ENCODE results near the gene UBE2J2. TPM values are rescaled to one million over a fixed set of nuclear protein-coding genes. Genes with fewer than 3 reads are reported as not detected.

Gene UBE2J2
- total and polyA plus RNA-seq, 2 of the 13 experiments (the other 11 are each of a cell fraction or from before 2014, with no cell fraction given) = 25.4 to 29.4 TPM

DNA sequence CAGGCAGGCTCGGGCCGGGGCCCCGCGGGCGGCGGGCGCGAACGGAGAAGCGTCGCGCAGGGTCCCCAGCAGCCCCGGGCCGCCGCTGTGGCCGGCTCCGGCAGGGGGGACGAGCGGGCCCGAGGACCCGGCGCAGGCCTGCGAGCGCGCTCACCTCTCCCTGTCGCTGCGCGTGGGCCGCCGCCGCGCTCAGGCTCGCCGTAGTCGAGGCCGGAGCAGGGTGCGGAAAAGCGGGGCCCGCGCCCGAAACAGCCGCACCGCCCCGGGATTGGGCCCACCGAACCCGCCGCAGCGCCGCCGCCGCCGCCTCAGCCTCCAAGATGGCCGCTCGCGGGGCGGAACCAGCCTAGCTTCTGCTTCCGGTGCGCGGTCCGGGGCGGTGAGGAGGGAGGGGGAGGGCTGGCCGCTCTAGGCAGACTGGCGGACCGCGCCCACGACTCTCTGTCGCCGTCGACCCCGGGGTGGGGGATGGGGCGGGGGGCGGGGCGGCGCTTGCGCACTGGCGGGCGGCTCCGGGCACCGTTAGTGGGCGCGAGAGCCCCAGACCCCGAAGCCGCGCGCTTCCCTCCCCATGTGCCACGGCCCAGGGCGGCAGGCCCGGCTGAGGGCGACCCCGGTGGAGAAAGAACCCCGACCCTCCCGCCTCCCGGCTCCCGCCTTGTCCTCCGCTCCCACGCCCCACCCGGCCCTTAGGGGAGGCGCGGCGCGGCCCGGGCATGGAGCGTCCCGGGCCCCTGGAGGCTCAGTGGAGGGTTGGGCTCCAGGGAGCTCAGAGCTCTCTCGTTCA is at the start of gene UBE2J2 (continued):
- TF ChIP-seq HMGXB4 (CRISPR knock-in tag; IDR thresholded peaks at IDR 0.05; ENCODE audit: borderline replicate concordance in 1 of 2, low read depth in 1 of 2) (peak; percentile 66 to 73; a peak in 3 of 4 replicates), ZNF773 (CRISPR knock-in tag; IDR thresholded peaks at IDR 0.05; ENCODE audit: borderline replicate concordance) (no peak), NR2F2 (IDR thresholded peaks at IDR 0.05; ENCODE audit: borderline replicate concordance, low read depth) (no peak), GPBP1L1 (CRISPR knock-in tag; IDR thresholded peaks at IDR 0.05) (no peak), FOXO1 (CRISPR knock-in tag; IDR thresholded peaks at IDR 0.05) (no peak), ZFP90 (CRISPR knock-in tag; IDR thresholded peaks at IDR 0.05; ENCODE audit: borderline replicate concordance) (no peak), IRF2 (CRISPR knock-in tag; IDR thresholded peaks at IDR 0.05) (peak; percentile 72; the same call in 1 of the 2 replicates), ZFP41 (CRISPR knock-in tag; IDR thresholded peaks at IDR 0.05; ENCODE audit: borderline replicate concordance) (no peak), ETS1 (CRISPR knock-in tag; IDR thresholded peaks at IDR 0.05) (no peak; the same call in 1 of the 2 replicates), RBAK (CRISPR knock-in tag; IDR thresholded peaks at IDR 0.05) (no peak), ZNF800 (CRISPR knock-in tag; IDR thresholded peaks at IDR 0.05) (no peak), ZBTB37 (CRISPR knock-in tag; IDR thresholded peaks at IDR 0.05) (no peak), HOXA5 (CRISPR knock-in tag; IDR thresholded peaks at IDR 0.05) (peak; percentile 43; the same call in 1 of the 2 replicates), PCBP2 (optimal IDR thresholded peaks at IDR 0.05; ENCODE audit: low read depth, low read length, poor library complexity, severe bottlenecking) (no peak), ZNF850 (CRISPR knock-in tag; conservative IDR thresholded peaks at IDR 0.05) (peak; percentile 23; the same call in 1 of the 2 replicates), ZNF513 (CRISPR knock-in tag; conservative IDR thresholded peaks at IDR 0.05) (no peak)
- TF ChIP-seq, protein P1, sequence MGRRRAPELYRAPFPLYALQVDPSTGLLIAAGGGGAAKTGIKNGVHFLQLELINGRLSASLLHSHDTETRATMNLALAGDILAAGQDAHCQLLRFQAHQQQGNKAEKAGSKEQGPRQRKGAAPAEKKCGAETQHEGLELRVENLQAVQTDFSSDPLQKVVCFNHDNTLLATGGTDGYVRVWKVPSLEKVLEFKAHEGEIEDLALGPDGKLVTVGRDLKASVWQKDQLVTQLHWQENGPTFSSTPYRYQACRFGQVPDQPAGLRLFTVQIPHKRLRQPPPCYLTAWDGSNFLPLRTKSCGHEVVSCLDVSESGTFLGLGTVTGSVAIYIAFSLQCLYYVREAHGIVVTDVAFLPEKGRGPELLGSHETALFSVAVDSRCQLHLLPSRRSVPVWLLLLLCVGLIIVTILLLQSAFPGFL (CRISPR knock-in tag; IDR thresholded peaks at IDR 0.05) = no peak

Data from HepG2 (cell line).